ENCODE measurements around the gene F5.

F5 gene

GRCh38 chr1:169495916-169496315, 90.4 kb downstream of the F5 start:
- H3K27ac ChIP-seq, result no peak overlapping the region
- no peak for DNase-seq (ENCODE audit: low spot score)
- no peak for TF ChIP-seq CTCF (IDR thresholded peaks at IDR 0.05)
- no peak overlapping the region for H3K4me3 ChIP-seq

- no peak for TF ChIP-seq CTCF (IDR thresholded peaks at IDR 0.05)
- Histone ChIP-seq H3K4me3 (no peak overlapping the region), H3K27ac (no peak overlapping the region)
- DNase-seq (ENCODE audit: low spot score), result no peak
Measured at GRCh38 chr1:169495046-169495775, 91.1 kb downstream of the F5 start.

- no peak overlapping the region for H3K4me3 ChIP-seq
- no peak for TF ChIP-seq CTCF (IDR thresholded peaks at IDR 0.05)
- no peak for DNase-seq (ENCODE audit: low spot score)
- H3K27ac ChIP-seq, result no peak overlapping the region
Measured at GRCh38 chr1:169494343-169494742, 91.9 kb downstream of the F5 start.

- DNase-seq (ENCODE audit: low spot score), result no peak
- no peak for TF ChIP-seq CTCF (IDR thresholded peaks at IDR 0.05)
- Histone ChIP-seq H3K27ac (no peak overlapping the region), H3K4me3 (no peak overlapping the region)
Measured at GRCh38 chr1:169493251-169493650, 93.0 kb downstream of the F5 start.

- TF ChIP-seq CTCF (IDR thresholded peaks at IDR 0.05), result no peak
- no peak overlapping the region for H3K4me3 ChIP-seq
- H3K27ac ChIP-seq, result no peak overlapping the region
- no peak for DNase-seq (ENCODE audit: low spot score)
Measured at GRCh38 chr1:169491845-169492281, 94.4 kb downstream of the F5 start.

- H3K27ac ChIP-seq, result no peak overlapping the region
- no peak overlapping the region for H3K4me3 ChIP-seq
Measured at GRCh38 chr1:169488157-169488556, 98.1 kb downstream of the F5 start.

More at GRCh38 chr1:169488157-169488556, 98.1 kb downstream of the F5 start:
- no peak for TF ChIP-seq CTCF (IDR thresholded peaks at IDR 0.05)
- DNase-seq (ENCODE audit: low spot score), result no peak

Measured in coronary artery (tissue), 2 donors.